Kidney epithelial cell (primary cell): ENCODE data around the gene PARP14. TPM values are rescaled to one million over a fixed set of nuclear protein-coding genes. Genes with fewer than 3 reads are reported as not detected.
"Not testable (repeated sequence)": the region's sequence is repeated elsewhere in the genome, so short reads cannot be mapped to it uniquely, and the experiment has no call there.

Source experiments
- DNase-seq: peaks from one replicate; pipeline ENCODE4 v3.0.0-alpha.2; 2010; ENCODE audit warnings: low read depth
- H3K27me3 ChIP-seq: 2 replicates; pipeline ENCODE4 v1.6.0; 2011; ENCODE audit warnings: low read length; ENCODE audit not compliant: control insufficient read depth, insufficient read depth
- H3K36me3 ChIP-seq: 2 replicates; pipeline ENCODE4 v1.5.1; 2011; ENCODE audit warnings: low read length; ENCODE audit not compliant: control insufficient read depth, insufficient read depth
- H3K4me3 ChIP-seq: 2 replicates; pipeline ENCODE4 v1.5.1; 2011; ENCODE audit warnings: low read depth, mild to moderate bottlenecking, control low read depth, low read length
- total RNA-seq: library from RNA; depleted of rRNA; stranded (reverse); fragments of >200 nt; gene quantifications from 2 replicates; pipeline ENCODE4 v1.2.3, GENCODE V29; 2015
- TF ChIP-seq, protein P1 (sequence below): IDR thresholded peaks from 2 replicates; pipeline ENCODE4 v1.5.1; 2011; ENCODE audit warnings: mild to moderate bottlenecking, moderate library complexity, low read length, control low read depth, inconsistent platforms; ENCODE audit not compliant: insufficient read depth, poor library complexity, severe bottlenecking

PARP14 gene
- total RNA-seq, 1 donor from 2014 or later, result 46.9 TPM

DNA sequence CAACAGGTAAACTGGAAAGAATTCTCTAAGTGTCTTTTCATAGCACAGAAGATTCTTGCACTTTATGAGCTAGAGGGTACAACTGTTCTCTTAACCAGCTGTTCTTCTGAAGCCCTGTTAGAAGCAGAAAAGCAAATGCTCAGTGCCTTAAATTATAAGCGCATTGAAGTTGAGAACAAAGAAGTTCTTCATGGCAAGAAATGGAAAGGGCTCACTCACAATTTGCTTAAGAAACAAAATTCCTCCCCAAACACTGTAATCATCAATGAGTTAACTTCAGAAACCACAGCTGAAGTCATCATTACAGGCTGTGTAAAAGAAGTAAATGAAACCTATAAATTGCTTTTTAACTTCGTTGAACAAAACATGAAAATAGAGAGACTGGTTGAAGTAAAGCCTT is 19.6 kb downstream of the PARP14 start:
- H3K36me3 ChIP-seq, result peaks cover 3% of the 10 kb centered on the region
- DNase-seq, result no peak
- H3K4me3 ChIP-seq, result no peak overlapping the region
- H3K27me3 ChIP-seq, result no peaks in the 10 kb centered on the region
- TF ChIP-seq, protein P1, sequence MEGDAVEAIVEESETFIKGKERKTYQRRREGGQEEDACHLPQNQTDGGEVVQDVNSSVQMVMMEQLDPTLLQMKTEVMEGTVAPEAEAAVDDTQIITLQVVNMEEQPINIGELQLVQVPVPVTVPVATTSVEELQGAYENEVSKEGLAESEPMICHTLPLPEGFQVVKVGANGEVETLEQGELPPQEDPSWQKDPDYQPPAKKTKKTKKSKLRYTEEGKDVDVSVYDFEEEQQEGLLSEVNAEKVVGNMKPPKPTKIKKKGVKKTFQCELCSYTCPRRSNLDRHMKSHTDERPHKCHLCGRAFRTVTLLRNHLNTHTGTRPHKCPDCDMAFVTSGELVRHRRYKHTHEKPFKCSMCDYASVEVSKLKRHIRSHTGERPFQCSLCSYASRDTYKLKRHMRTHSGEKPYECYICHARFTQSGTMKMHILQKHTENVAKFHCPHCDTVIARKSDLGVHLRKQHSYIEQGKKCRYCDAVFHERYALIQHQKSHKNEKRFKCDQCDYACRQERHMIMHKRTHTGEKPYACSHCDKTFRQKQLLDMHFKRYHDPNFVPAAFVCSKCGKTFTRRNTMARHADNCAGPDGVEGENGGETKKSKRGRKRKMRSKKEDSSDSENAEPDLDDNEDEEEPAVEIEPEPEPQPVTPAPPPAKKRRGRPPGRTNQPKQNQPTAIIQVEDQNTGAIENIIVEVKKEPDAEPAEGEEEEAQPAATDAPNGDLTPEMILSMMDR, result no peak

DNA sequence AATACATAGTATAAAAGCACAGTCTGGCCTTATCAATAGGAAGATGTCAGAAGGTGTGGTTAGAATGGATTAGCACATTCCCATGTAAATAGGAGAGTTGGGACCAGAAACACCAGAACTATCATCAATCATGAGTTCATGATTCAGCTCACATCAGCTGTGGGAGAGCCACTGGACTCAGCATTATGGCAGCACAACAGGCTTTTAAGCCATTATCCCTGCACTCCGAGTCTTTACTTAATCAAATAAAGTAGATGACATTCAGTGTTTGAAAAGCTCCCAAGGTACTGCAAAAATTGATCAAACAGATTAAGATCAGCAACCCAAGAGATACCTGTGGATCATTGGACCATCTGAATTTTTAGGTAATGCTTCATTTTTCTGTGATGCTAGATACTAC is 24.7 kb downstream of the PARP14 start:
- TF ChIP-seq, protein P1, result no peak
- H3K36me3 ChIP-seq, result peaks cover 2% of the 10 kb centered on the region

DNA sequence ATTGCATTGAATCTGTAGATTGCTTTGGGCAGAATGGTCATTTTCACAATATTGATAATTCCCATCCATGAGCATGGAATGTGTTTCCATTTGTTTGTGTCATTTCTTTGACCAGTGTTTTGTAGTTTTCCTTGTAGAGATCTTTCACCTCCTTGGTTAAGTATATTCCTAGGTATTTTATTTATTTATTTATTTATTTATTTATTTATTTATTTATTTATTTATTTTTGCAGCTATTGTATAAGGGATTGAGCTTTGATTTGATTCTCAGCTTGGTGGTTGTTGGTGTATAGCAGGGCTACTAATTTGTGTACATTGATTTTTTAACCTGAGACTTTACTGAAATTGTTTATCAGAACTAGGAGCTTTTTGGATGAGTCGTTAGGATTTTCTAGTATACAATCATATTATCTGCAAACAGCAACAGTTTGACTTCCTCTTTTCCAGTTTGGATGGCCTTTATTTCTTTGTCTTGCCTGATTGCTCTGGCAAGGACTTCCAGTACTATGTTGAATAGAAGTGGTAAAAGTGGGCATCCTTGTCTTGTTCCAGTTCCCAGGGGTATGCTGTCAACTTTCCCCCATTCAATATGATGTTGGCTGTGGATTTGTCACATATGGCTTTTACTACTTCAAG is 30.1 kb downstream of the PARP14 start:
- not testable (repeated sequence) for H3K36me3 ChIP-seq, DNase-seq, H3K27me3 ChIP-seq

More for the DNA sequence above, 24.7 kb downstream of the PARP14 start:
- DNase-seq, result no peak
- H3K27me3 ChIP-seq, result no peaks in the 10 kb centered on the region
- no peak overlapping the region for H3K4me3 ChIP-seq

DNA sequence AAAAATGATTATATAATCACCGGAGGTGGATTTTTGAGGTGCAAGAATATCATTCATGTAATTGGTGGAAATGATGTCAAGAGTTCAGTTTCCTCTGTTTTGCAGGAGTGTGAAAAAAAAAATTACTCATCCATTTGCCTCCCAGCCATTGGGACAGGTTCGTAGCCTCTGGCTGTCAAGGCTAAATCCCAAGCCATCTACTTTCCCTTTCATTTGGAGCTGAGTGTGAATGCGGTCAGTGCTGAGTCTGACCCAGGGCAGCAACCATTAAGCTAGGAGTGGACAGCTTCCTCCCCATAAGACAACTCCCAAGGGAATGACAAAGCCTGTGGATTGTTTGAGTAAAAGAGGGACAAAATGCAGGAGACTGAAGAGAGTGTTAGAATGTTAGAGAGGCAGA is 33.6 kb downstream of the PARP14 start:
- Histone ChIP-seq H3K4me3 (no peak overlapping the region), H3K36me3 (no peaks in the 10 kb centered on the region), H3K27me3 (no peaks in the 10 kb centered on the region)
- TF ChIP-seq, protein P1, result no peak
- no peak for DNase-seq

More for the DNA sequence above, 30.1 kb downstream of the PARP14 start:
- H3K4me3 ChIP-seq, result not testable (repeated sequence)

DNA sequence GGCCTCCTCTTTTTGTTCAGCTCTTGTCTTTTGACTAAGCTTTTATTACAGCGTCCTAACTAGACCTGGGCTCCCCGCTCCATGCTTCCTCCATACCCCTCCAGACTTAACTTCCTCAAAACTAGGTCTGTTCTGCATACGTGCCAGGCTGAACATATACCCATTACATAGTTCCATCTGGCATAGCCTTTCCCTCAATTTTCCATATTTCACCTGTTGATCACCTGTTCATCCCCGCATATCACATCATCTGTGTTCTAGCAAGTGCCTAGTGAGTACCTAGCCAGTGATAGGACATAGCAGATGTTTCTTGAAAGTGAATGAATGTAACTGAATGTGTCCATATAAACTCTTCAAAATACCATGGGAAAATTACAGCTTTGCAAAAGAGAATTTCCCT is 36.0 kb downstream of the PARP14 start:
- no peaks in the 10 kb centered on the region for H3K27me3 ChIP-seq
- no peaks in the 10 kb centered on the region for H3K36me3 ChIP-seq
- no peak for DNase-seq
- no peak overlapping the region for H3K4me3 ChIP-seq
- TF ChIP-seq, protein P1, result no peak

DNA sequence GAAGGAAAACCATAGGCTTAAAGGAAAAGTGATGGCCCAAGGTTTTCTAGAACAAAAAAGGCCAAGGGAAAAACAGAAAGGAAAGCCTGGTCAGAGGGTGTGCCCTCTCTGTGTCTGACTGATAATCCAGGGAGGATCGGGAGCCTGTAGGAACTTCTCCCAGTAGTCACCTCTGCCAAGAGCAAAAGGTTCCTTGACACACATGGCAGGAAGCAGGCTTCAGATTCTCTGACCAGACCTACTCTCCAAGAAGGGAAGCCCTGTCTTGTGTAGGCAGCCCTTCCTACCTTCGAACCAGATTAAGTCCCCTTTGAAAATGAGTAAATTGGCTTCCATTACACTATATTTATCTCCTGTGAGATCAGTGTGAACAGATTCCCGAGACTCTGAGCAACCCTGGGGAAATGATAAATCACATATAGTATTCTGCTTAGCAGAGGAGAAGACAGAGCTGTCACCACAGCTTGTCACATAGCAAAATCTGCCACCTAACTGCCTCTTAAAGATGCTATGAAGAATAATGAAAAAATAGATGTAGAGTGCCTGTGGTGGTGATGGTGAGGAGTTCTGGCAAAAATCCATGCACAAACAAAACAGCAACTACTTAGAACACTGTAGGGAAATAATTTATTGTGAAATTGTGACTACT is 38.8 kb downstream of the PARP14 start:
- DNase-seq, result no peak
- TF ChIP-seq, protein P1, result no peak
- Histone ChIP-seq H3K4me3 (no peak overlapping the region), H3K36me3 (no peaks in the 10 kb centered on the region), H3K27me3 (no peaks in the 10 kb centered on the region)
